Measurements from ENCODE around the gene KIAA2012. TPM values are rescaled to one million over a fixed set of nuclear protein-coding genes. Genes with fewer than 3 reads are reported as not detected.
"Not testable (repeated sequence)": the region's sequence is repeated elsewhere in the genome, so short reads cannot be mapped to it uniquely, and the experiment has no call there.

The KIAA2012 gene
- total RNA-seq, 2 donors from 2014 or later = not detected

DNA sequence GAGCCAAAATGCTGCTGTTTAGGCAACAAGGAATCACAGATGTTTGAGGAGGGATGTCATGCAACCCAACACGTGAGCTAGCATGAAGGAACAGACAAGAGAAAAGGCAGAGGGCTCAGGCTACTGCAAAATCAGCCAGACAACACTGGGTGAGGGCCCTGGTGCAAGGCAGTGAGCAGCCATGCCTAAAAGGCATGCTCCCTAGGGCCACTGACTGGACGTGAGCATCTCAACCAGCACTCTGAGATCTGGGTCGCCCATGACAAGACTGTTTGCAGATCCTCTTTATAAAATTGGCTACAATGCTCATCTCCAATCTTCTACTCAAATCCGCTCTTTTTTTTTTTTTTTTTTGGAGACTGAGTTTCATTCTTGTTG is 49.1 kb downstream of the KIAA2012 start:
- H3K4me3 Mint-ChIP-seq = no peak overlapping the region
- no peak overlapping the region for H3K27ac Mint-ChIP-seq
- no peaks in the 10 kb centered on the region for H3K36me3 Mint-ChIP-seq
- DNase-seq (ENCODE audit: low spot score) (no peak), ATAC-seq (no peak)
- H3K27me3 Mint-ChIP-seq = peaks cover 17 to 19% of the 10 kb centered on the region in 2 donors
- H3K4me1 Mint-ChIP-seq (ENCODE audit: low read depth in 2 of 2) = no peaks in the 10 kb centered on the region
- no peaks in the 10 kb centered on the region for H3K9me3 Mint-ChIP-seq

DNA sequence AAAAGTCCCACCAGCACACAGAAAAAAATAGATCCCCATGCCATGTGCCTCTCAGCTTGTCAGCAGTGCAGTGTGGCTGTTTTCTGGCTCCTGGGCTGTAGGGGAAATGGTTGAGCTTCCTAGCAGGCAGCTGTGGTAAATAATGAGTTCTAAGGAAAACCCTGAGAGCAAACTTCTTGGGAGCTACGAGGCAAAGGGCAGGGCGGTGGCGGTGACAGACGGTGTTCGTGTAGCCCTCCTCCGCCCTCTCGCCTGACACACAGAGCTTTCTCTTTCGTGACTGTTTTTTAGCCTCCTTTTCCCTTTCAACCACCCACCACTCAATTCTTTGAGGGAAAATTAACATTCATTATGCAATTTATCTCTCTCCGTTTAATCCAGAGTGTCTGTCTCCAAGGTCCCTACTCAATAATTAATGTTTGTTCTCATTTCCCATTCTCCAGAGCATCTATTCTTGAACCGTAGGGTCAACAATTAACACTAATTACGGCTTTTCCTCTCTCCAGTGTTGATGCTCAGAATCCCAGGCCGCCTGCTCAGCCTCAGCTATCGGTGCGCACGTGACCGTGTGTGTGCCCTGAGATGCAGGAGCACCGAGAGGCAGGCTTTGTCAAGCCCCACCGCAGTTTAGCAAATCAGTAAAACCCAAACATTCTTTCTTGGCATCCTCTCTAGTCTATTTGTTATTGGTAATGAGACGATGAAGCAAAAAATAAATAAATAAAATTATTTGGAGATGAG is 50.1 kb downstream of the KIAA2012 start:
- no peaks in the 10 kb centered on the region for H3K4me1 Mint-ChIP-seq (ENCODE audit: low read depth in 2 of 2)
- H3K9me3 Mint-ChIP-seq = no peaks in the 10 kb centered on the region
- ATAC-seq (no peak), DNase-seq (ENCODE audit: low spot score) (no peak)
- no peak overlapping the region for H3K27ac Mint-ChIP-seq
- no peaks in the 10 kb centered on the region for H3K36me3 Mint-ChIP-seq
- H3K27me3 Mint-ChIP-seq = peaks cover 14 to 16% of the 10 kb centered on the region in 2 donors
- H3K4me3 Mint-ChIP-seq = no peak overlapping the region

GRCh38 chr2:202124286-202124685 is 51.2 kb downstream of the KIAA2012 start:
- Mint-ChIP-seq H3K4me1 (ENCODE audit: low read depth in 2 of 2) (no peaks in the 10 kb centered on the region), H3K9me3 (no peaks in the 10 kb centered on the region), H3K36me3 (no peaks in the 10 kb centered on the region), H3K4me3 (no peak overlapping the region), H3K27me3 (peaks cover 12 to 16% of the 10 kb centered on the region in 2 donors), H3K27ac (no peak overlapping the region)
- ATAC-seq (no peak), DNase-seq (ENCODE audit: low spot score) (no peak)

- H3K9me3 Mint-ChIP-seq = no peaks in the 10 kb centered on the region
- no peak overlapping the region for H3K4me3 Mint-ChIP-seq
- H3K27ac Mint-ChIP-seq = no peak overlapping the region
- ATAC-seq = no peak
- peaks cover 8 to 14% of the 10 kb centered on the region in 2 donors for H3K27me3 Mint-ChIP-seq
- no peak for DNase-seq (ENCODE audit: low spot score)
- no peaks in the 10 kb centered on the region for H3K36me3 Mint-ChIP-seq
- H3K4me1 Mint-ChIP-seq (ENCODE audit: low read depth in 2 of 2) = no peaks in the 10 kb centered on the region
Observed at GRCh38 chr2:202127687-202128331, 54.8 kb downstream of the KIAA2012 start.

DNA sequence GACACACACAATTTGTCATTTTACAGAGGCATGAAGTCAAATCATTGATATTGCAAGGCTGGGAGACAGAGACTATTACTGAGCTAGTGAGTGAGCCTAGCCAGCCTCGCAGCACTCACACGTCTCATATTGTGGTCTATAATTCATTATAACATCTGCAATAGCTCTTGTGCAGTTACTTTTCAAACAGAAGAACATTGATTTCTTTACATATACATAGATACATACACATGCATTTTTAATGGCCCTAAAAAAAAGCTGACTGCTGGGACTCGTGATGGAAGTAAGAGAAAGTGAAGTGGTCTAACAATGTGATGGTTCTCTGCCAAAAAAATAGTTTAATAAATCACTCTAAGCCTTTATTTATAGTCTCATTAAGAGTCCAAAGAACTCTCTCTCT is 56.8 kb downstream of the KIAA2012 start:
- Mint-ChIP-seq H3K4me1 (ENCODE audit: low read depth in 2 of 2) (no peaks in the 10 kb centered on the region), H3K27me3 (peaks cover 0 to 7% of the 10 kb centered on the region in 2 donors), H3K4me3 (no peak overlapping the region), H3K27ac (no peak overlapping the region), H3K36me3 (no peaks in the 10 kb centered on the region), H3K9me3 (no peaks in the 10 kb centered on the region)
- ATAC-seq = no peak
- DNase-seq (ENCODE audit: low spot score) = no peak

- no peaks in the 10 kb centered on the region for H3K9me3 Mint-ChIP-seq
- H3K4me3 Mint-ChIP-seq = no peak overlapping the region
- no peak overlapping the region for H3K27ac Mint-ChIP-seq
- H3K27me3 Mint-ChIP-seq = peaks cover 0 to 2% of the 10 kb centered on the region in 2 donors
- no peaks in the 10 kb centered on the region for H3K36me3 Mint-ChIP-seq
- no peak for DNase-seq (ENCODE audit: low spot score)
- ATAC-seq = no peak
- H3K4me1 Mint-ChIP-seq (ENCODE audit: low read depth in 2 of 2) = no peaks in the 10 kb centered on the region
Observed at GRCh38 chr2:202133200-202133908, 60.3 kb downstream of the KIAA2012 start.

- H3K4me3 Mint-ChIP-seq = no peak overlapping the region
- peaks cover 0 to 2% of the 10 kb centered on the region in 2 donors for H3K27me3 Mint-ChIP-seq
- H3K36me3 Mint-ChIP-seq = no peaks in the 10 kb centered on the region
- ATAC-seq (no peak), DNase-seq (ENCODE audit: low spot score) (no peak)
- no peaks in the 10 kb centered on the region for H3K4me1 Mint-ChIP-seq (ENCODE audit: low read depth in 2 of 2)
- no peaks in the 10 kb centered on the region for H3K9me3 Mint-ChIP-seq
- no peak overlapping the region for H3K27ac Mint-ChIP-seq
Observed at GRCh38 chr2:202133909-202134265, 60.8 kb downstream of the KIAA2012 start.

- no peaks in the 10 kb centered on the region for H3K4me1 Mint-ChIP-seq (ENCODE audit: low read depth in 2 of 2)
Observed at GRCh38 chr2:202135091-202135874, 62.2 kb downstream of the KIAA2012 start.

DNA sequence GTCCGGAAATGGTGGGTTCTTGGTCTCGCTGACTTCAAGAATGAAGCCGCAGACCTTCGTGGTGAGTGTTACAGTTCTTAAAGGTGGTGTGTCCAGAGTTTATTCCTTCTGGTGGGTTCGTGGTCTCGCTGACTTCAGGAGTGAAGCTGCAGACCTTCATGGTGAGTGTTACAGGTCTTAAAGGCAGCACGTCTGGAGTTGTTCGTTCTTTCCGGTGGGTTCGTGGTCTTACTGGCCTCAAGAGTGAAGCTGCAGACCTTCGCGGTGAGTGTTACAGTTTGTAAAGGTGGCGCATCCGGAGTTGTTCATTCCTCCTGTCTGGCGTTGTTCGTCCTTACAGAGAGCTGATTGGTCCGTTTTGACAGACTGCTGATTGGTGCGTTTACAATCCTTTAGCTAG is 63.0 kb downstream of the KIAA2012 start:
- DNase-seq (ENCODE audit: low spot score); H3K4me1 Mint-ChIP-seq (ENCODE audit: low read depth in 2 of 2); H3K4me3 Mint-ChIP-seq; H3K27ac Mint-ChIP-seq; H3K9me3 Mint-ChIP-seq; H3K27me3 Mint-ChIP-seq; H3K36me3 Mint-ChIP-seq: not testable (repeated sequence)
- peak in 1 of 2 donors; percentile 13 for ATAC-seq

More at GRCh38 chr2:202135091-202135874, 62.2 kb downstream of the KIAA2012 start:
- DNase-seq (ENCODE audit: low spot score) (no peak), ATAC-seq (no peak)
- no peak overlapping the region for H3K4me3 Mint-ChIP-seq
- H3K9me3 Mint-ChIP-seq = no peaks in the 10 kb centered on the region
- H3K36me3 Mint-ChIP-seq = no peaks in the 10 kb centered on the region
- peaks cover 0 to 2% of the 10 kb centered on the region in 2 donors for H3K27me3 Mint-ChIP-seq
- H3K27ac Mint-ChIP-seq = no peak overlapping the region

GRCh38 chr2:202136526-202136925 is 63.5 kb downstream of the KIAA2012 start:
- H3K4me3 Mint-ChIP-seq = no peak overlapping the region

GRCh38 chr2:202140522-202141252 is 67.6 kb downstream of the KIAA2012 start:
- no peak for DNase-seq (ENCODE audit: low spot score)
- Mint-ChIP-seq H3K27ac (no peak overlapping the region), H3K4me1 (ENCODE audit: low read depth in 2 of 2) (peaks cover 0 to 6% of the 10 kb centered on the region in 2 donors), H3K36me3 (no peaks in the 10 kb centered on the region), H3K9me3 (no peaks in the 10 kb centered on the region), H3K27me3 (peaks cover 3 to 15% of the 10 kb centered on the region in 2 donors), H3K4me3 (no peak overlapping the region)
- no peak for ATAC-seq

More at GRCh38 chr2:202136526-202136925, 63.5 kb downstream of the KIAA2012 start:
- no peaks in the 10 kb centered on the region for H3K4me1 Mint-ChIP-seq (ENCODE audit: low read depth in 2 of 2)
- ATAC-seq (peak in 1 of 2 donors; percentile 6), DNase-seq (ENCODE audit: low spot score) (no peak)
- H3K27ac Mint-ChIP-seq = no peak overlapping the region
- H3K9me3 Mint-ChIP-seq = no peaks in the 10 kb centered on the region
- no peaks in the 10 kb centered on the region for H3K36me3 Mint-ChIP-seq
- H3K27me3 Mint-ChIP-seq = peaks cover 0 to under 1% of the 10 kb centered on the region in 2 donors

DNA sequence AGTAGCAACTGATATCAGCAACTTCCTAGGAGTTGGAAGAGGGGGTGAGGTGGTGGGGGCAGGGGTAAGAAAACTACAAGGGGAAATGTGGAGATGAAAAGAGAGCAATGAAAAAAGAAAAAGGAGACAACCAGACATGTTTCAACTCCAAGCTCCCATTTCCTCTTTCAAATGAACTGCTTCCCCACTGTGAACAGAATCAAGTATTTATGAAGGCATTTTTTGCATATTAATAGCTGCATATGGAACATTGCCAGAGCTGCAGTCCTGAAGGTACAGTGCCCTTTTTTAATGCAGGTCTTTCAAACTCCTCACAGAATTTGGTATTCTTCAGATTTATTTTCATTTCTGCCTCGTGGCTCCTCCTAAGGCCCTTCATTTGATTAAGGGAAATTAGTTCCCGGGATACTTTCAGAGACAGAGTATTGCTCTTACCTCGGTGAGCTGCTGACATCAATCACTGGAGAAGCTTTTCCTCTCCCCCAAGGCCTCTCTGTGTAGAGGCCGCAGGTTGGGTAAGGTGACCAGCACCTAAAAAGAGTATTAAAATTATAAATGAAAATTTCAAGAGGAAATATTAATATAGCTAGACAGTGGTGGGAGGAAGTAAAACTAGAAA is 68.4 kb downstream of the KIAA2012 start:
- H3K36me3 Mint-ChIP-seq = no peaks in the 10 kb centered on the region
- H3K27me3 Mint-ChIP-seq = peaks cover 3 to 15% of the 10 kb centered on the region in 2 donors
- peaks cover 0 to 6% of the 10 kb centered on the region in 2 donors for H3K4me1 Mint-ChIP-seq (ENCODE audit: low read depth in 2 of 2)
- ATAC-seq (no peak), DNase-seq (ENCODE audit: low spot score) (no peak)
- no peaks in the 10 kb centered on the region for H3K9me3 Mint-ChIP-seq
- no peak overlapping the region for H3K4me3 Mint-ChIP-seq
- no peak overlapping the region for H3K27ac Mint-ChIP-seq

DNA sequence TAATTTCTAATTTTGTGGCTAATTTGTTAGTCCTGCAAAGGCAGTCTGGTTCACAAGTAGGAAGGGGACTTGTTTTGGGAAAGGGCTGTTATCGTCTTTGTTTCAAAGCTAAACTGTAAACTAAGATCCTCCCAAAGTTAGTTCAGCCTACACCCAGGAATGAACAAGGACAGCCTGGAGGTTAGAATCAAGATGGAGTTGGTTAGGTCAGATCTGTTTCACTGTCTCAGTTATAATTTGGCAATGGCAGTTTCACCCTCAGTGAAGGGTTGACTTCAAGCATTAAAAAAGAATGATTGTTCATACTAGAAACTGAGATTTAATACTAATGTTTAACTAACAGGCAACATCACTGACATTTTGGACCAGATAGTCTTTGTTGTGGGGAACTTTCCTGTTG is 69.5 kb downstream of the KIAA2012 start:
- no peak for ATAC-seq
- no peaks in the 10 kb centered on the region for H3K36me3 Mint-ChIP-seq
- H3K9me3 Mint-ChIP-seq = no peaks in the 10 kb centered on the region
- peaks cover 6 to 23% of the 10 kb centered on the region in 2 donors for H3K27me3 Mint-ChIP-seq
- peaks cover 0 to 6% of the 10 kb centered on the region in 2 donors for H3K4me1 Mint-ChIP-seq (ENCODE audit: low read depth in 2 of 2)
- no peak for DNase-seq (ENCODE audit: low spot score)
- no peak overlapping the region for H3K27ac Mint-ChIP-seq
- H3K4me3 Mint-ChIP-seq = no peak overlapping the region
